Measurements from ENCODE around the gene RP9.

- no peak for TF ChIP-seq CHD2 (IDR thresholded peaks at IDR 0.05; ENCODE audit: low read depth, low read length)
- no peak for TF ChIP-seq CTCF (CRISPR knock-in tag; IDR thresholded peaks at IDR 0.05)
- no peak for TF ChIP-seq RAD21 (CRISPR knock-in tag; IDR thresholded peaks at IDR 0.05)
- TF ChIP-seq ZBTB46 (CRISPR knock-in tag; IDR thresholded peaks at IDR 0.05; ENCODE audit: borderline replicate concordance): no peak
- TF ChIP-seq RFX1 (IDR thresholded peaks at IDR 0.05): no peak
- TF ChIP-seq RBAK (CRISPR knock-in tag; IDR thresholded peaks at IDR 0.05): no peak
These were observed 21.0 kb upstream of the RP9 start for GRCh38 chr7:33130184-33130583.
